HG02938 (cell line): ENCODE data around the gene TVP23B.
"Not testable (repeated sequence)": the region's sequence is repeated elsewhere in the genome, so short reads cannot be mapped to it uniquely, and the experiment has no call there.

Experiments used
- ATAC-seq: cut with Tn5 transposase; IDR thresholded peaks from one replicate; pipeline ENCODE4 v1.9.1; 2021; ENCODE audit warnings: mild to moderate bottlenecking, moderate library complexity; ENCODE audit not compliant: unreplicated experiment

TVP23B gene

DNA sequence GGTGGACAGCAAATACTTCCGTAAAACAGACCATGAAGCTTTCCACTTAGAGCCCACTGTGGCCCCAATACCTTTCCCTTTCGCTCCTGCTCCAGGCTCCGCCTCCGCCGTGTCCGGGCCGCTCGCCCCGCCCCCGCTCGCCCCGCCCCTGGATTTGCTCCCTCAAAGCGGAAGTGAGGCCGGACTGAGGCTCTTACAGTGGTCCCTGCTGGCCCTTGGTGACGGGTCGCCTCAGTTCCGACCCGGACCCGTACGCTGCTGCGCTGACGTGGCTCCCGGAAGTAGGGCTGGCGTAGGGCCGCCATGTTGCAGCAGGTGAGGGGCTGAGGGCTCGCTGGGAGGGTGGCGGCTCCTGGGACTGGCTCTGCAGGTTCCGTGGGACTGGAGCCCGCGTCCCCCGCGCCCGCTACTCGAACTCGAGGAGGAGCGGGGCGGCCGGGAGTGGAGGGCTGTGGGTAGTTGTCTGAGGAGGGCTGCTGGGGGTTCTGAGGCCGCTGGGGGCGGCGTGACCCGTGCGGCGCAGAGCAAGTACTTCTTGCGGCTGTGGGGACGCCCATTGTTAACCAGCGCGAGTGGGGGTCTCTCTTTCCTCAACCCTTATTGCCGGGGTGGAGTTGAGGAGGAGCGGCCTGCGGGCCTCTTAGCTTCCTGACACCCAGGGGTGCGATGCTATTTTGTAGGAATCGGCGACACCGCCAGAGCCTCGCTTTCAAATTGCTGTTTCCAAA, at the start of gene TVP23B:
Gene TVP23B (plus strand): TSS at position 193 of the 728 bp plus-strand sequence. CDS start 111 bp downstream, at position 304.
- peak; percentile 96 for ATAC-seq

DNA sequence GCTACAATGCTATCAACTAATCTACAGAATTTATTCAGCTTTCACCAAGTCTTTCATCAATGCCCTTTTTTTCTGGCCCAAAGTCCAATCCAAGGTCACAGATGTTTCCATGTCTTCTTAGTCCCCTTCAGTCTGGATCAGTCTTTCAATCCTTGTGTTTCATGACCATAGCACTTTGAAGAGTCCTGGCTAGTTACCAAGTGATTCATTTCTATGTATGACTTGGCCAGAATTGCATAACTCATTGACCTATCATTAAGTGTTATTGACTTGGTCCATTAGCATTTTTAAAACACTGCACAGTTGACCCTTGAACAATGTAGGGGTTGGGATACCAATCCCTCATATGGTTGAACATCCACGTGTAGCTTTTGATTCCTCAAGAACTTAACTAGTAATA, 48.5 kb upstream of the TVP23B start:
- not testable (repeated sequence) for ATAC-seq

- not testable (repeated sequence) for ATAC-seq
Observed at GRCh38 chr17:18733350-18733749, 47.6 kb upstream of the TVP23B start.

GRCh38 chr17:18739616-18740391, 41.2 kb upstream of the TVP23B start:
- not testable (repeated sequence) for ATAC-seq

DNA sequence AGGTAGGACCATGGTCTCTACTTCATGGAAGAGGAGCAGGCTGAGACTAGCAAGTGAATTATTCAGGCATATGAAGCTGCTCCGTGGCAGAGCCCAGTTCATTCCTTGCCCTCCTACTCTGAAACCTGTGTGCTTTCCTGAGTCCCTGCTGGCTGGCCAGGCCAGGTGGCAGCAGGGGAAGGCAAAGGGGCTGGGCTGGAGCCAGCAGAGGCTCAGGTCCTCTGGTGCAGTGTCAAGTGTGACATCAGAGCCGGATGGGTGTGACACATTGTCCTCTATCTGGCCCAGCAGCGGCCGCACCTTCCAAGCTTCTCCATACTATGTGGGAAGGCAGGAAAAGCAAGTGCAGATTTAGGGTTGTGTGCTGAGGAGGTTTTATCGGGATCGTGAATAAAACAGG, 39.8 kb upstream of the TVP23B start:
- not testable (repeated sequence) for ATAC-seq

- ATAC-seq: not testable (repeated sequence)
Observed at GRCh38 chr17:18743699-18744421, 37.1 kb upstream of the TVP23B start, which contains the start of gene FBXW10. Gene FBXW10, plus strand, starts transcription at chr17:18744054. Its CDS starts 191 bp downstream, at chr17:18744245.

DNA sequence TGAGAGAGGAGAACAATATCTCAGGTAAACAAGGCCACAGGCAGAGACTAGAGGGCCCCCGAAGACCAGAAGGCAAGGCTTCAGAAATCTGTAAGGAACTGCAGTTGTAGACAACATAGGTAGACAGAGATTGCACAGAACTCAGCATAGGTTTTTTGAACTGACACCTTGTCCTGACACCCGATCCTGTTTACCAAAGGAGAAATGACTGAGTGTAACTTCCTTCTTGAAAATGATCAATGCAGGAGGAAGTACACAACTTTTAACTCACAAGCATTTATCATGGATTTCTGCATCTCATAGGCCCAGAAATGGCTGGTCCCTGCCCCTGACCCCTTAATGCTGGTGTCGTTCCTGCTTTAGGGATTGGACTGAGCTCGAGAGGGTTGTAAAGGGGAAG, 36.3 kb upstream of the TVP23B start:
- ATAC-seq: not testable (repeated sequence)

GRCh38 chr17:18746551-18746950, 34.4 kb upstream of the TVP23B start:
- ATAC-seq: not testable (repeated sequence)

GRCh38 chr17:18747501-18747900, 33.5 kb upstream of the TVP23B start:
- not testable (repeated sequence) for ATAC-seq

DNA sequence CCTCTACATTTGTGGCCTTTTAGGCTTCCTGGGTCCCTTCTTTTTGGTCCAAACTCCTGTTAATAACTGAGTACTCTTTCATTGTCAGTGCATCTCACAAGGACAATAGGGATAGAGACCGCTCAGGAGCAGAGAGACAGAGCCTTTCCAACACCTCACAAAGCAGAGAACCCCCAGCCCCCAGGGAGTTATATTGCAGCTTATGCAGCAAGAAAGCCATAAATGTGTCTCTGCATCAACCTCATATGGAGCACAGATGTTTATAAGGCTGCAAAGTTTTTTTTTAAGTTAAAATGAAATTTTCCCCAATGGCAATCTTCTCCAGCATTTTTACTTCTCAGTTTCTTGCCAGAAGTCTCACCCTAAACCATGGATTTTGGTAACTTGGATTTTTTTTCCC, 30.7 kb upstream of the TVP23B start:
- not testable (repeated sequence) for ATAC-seq

DNA sequence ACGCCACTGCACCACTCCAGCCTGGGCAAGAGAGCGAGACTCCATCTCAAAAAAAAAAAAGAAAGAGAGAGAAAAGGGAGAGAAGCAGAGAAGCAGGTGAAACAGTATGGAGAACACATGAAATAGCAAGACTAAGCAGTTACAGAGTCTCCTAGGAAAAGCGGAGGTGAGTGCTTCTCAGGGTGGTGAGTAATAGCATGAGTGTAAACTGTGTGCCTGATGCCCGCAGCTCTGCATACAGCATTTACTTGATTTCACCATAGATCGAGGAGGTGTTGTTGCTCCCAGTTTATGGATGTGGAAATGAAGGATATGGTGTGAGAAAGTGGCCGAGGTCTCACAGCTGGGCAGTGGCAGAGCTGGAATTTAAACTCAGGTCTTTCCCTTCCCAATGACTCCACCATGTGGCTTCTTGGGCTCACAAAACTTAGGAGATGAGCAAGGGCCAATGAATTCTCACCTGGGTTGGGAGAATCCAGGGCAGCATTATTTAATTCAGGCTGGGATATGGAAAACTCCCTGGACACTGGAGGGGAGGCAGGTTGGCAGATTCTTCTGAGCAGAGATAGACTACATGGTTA, 27.1 kb upstream of the TVP23B start:
- ATAC-seq: not testable (repeated sequence)

DNA sequence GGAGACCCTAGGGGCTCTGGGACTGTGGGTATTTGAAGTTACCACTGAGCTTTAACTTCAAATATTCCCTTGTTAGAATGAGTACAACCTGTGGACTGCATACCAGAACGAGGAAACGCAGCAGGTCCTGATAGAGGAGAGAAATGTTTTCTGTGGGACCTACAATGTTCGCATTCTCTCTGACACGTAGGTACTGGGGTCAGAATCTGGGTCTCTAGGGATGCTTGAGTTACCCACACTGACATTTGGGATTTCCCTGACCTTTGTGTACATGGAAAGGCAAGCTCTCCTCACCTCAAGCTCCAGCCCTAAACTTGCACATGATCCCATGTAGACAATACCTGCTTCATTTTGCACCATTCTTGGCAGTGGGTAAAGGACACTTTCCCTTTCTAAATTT, 25.0 kb upstream of the TVP23B start:
- ATAC-seq: not testable (repeated sequence)

GRCh38 chr17:18757368-18758044, 23.5 kb upstream of the TVP23B start:
- not testable (repeated sequence) for ATAC-seq

DNA sequence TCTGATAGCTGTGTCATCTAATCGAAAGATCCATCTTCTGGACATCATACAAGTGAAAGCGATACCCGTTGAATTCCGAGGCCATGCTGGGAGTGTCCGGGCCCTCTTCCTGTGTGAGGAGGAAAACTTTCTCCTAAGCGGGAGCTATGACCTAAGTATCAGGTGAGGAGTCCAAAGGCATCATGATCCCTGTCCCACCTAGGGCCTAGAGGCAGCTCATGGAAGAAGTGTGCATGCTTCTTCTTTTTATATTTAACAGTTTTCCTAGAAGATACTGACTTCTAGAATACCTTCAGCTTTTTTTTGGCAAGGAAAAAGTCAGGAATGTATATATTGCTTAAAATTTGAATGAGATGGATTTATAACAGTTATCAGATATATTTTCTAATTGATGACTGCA, 22.6 kb upstream of the TVP23B start:
- not testable (repeated sequence) for ATAC-seq

GRCh38 chr17:18760221-18760620, 20.8 kb upstream of the TVP23B start:
- ATAC-seq: not testable (repeated sequence)

GRCh38 chr17:18770572-18770971, 10.4 kb upstream of the TVP23B start:
- ATAC-seq: not testable (repeated sequence)

DNA sequence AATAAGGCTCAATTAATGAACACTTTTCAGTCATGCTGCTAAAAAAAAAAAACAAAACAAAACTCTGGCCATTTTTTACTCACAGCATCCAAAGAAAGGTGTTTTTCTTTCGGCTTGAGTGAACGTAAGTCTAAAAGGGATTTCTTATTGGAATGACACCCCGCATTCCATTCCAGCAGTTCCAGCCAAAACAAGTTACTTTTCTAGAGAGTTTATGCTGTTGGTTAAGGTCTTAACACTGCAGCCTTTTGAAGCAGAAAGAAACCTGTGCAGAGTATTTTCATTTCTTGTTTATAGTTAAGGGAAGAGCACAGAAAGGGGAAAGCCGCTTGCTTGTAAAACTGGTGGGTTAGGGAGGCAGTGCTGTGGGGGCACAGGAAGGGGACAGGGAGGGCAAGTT, 9.9 kb upstream of the TVP23B start:
- ATAC-seq: not testable (repeated sequence)

- ATAC-seq: no peak
Observed at GRCh38 chr17:18772471-18772870, 8.5 kb upstream of the TVP23B start.

DNA sequence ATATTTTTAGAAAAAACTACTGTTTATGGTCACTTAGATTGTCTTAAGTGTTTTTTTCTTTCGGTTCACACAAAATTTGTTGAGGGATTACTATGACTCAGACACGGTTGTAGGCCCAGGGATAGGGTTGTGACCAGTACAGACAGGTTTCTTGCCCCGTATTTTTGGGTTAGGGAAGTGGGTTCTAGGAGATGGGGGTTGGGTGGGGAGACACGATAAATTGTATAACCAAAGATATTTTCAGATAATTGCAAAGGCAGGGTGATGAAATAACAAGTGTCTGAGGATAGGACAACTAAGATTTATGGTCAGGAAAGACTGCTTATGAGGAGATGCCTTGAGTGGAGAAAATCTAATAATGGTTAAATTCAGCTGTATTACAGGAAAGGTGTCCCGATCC, 822 bp downstream of the TVP23B start:
- ATAC-seq: not testable (repeated sequence)

GRCh38 chr17:18785933-18786332, 5.0 kb downstream of the TVP23B start:
- ATAC-seq: not testable (repeated sequence)
